Dendritic cell treated with granulocyte-macrophage colony-stimulating factor and Interleukin-4, amounts not matched to agents 40 ng/mL and 50 ng/mL, for 4 days (primary cell): ENCODE results near the gene C2orf49.

Experiments
- H3K27ac Mint-ChIP-seq: one replicate; pipeline ENCODE4 v1.8.0; 2022; ENCODE audit warnings: mild to moderate bottlenecking, mixed read lengths
- H3K27me3 Mint-ChIP-seq: one replicate; pipeline ENCODE4 v1.8.0; 2022; ENCODE audit warnings: mild to moderate bottlenecking, mixed read lengths
- H3K36me3 Mint-ChIP-seq: one replicate; pipeline ENCODE4 v1.8.0; 2022; ENCODE audit warnings: low read depth, mixed read lengths
- H3K4me1 Mint-ChIP-seq: one replicate; pipeline ENCODE4 v1.8.0; 2022; ENCODE audit warnings: low read depth, mixed read lengths
- H3K4me3 Mint-ChIP-seq: one replicate; pipeline ENCODE4 v1.8.0; 2022; ENCODE audit warnings: mild to moderate bottlenecking, moderate library complexity, mixed read lengths
- H3K9me3 Mint-ChIP-seq: one replicate; pipeline ENCODE4 v1.8.0; 2022; ENCODE audit warnings: mixed read lengths
- intact Hi-C: fragments of 100-400 bp; cut with micrococcal nuclease; formaldehyde crosslinking; loops from one replicate; pipeline ENCODE4 v1.15.0; 2022

C2orf49 gene

GRCh38 chr2:105376789-105377240, 39.5 kb downstream of the C2orf49 start:
- Mint-ChIP-seq H3K27ac (no peak overlapping the region), H3K36me3 (no peaks in the 10 kb centered on the region), H3K27me3 (peaks cover 3% of the 10 kb centered on the region), H3K4me3 (no peak overlapping the region), H3K9me3 (no peaks in the 10 kb centered on the region), H3K4me1 (peaks cover 19% of the 10 kb centered on the region)
- intact Hi-C loops = no loop called here

GRCh38 chr2:105377871-105378270, 40.5 kb downstream of the C2orf49 start:
- peaks cover 19% of the 10 kb centered on the region for H3K4me1 Mint-ChIP-seq
- H3K9me3 Mint-ChIP-seq = no peaks in the 10 kb centered on the region
- peaks cover 3% of the 10 kb centered on the region for H3K27me3 Mint-ChIP-seq
- H3K36me3 Mint-ChIP-seq = no peaks in the 10 kb centered on the region
- H3K4me3 Mint-ChIP-seq = no peak overlapping the region
- no peak overlapping the region for H3K27ac Mint-ChIP-seq
- intact Hi-C loops = no loop called here

- Mint-ChIP-seq H3K27ac (no peak overlapping the region), H3K9me3 (no peaks in the 10 kb centered on the region), H3K4me3 (no peak overlapping the region), H3K4me1 (peaks cover 24% of the 10 kb centered on the region), H3K27me3 (peaks cover 3% of the 10 kb centered on the region), H3K36me3 (no peaks in the 10 kb centered on the region)
- intact Hi-C loops = no loop called here
Observed at GRCh38 chr2:105378276-105378840, 41.0 kb downstream of the C2orf49 start.

GRCh38 chr2:105378921-105379383, 41.6 kb downstream of the C2orf49 start:
- H3K4me1 Mint-ChIP-seq = peaks cover 30% of the 10 kb centered on the region
- peaks cover 3% of the 10 kb centered on the region for H3K27me3 Mint-ChIP-seq
- H3K4me3 Mint-ChIP-seq = no peak overlapping the region
- no peak overlapping the region for H3K27ac Mint-ChIP-seq
- intact Hi-C loops = no loop called here
- H3K36me3 Mint-ChIP-seq = no peaks in the 10 kb centered on the region
- no peaks in the 10 kb centered on the region for H3K9me3 Mint-ChIP-seq

GRCh38 chr2:105379741-105380186, 42.4 kb downstream of the C2orf49 start:
- no peak overlapping the region for H3K4me3 Mint-ChIP-seq
- no peaks in the 10 kb centered on the region for H3K9me3 Mint-ChIP-seq
- peaks cover 34% of the 10 kb centered on the region for H3K4me1 Mint-ChIP-seq
- no peaks in the 10 kb centered on the region for H3K36me3 Mint-ChIP-seq
- no peaks in the 10 kb centered on the region for H3K27me3 Mint-ChIP-seq
- H3K27ac Mint-ChIP-seq = peak overlapping the region; percentile 19
- intact Hi-C loops = no loop called here

- H3K36me3 Mint-ChIP-seq = no peaks in the 10 kb centered on the region
- no peak overlapping the region for H3K27ac Mint-ChIP-seq
- H3K4me3 Mint-ChIP-seq = no peak overlapping the region
- intact Hi-C loops = no loop called here
- H3K9me3 Mint-ChIP-seq = no peaks in the 10 kb centered on the region
- H3K4me1 Mint-ChIP-seq = peaks cover 34% of the 10 kb centered on the region
- H3K27me3 Mint-ChIP-seq = peaks cover 5% of the 10 kb centered on the region
Observed at GRCh38 chr2:105380432-105381100, 43.2 kb downstream of the C2orf49 start.

GRCh38 chr2:105381101-105381668, 43.8 kb downstream of the C2orf49 start:
- no peak overlapping the region for H3K27ac Mint-ChIP-seq
- peaks cover 34% of the 10 kb centered on the region for H3K4me1 Mint-ChIP-seq
- peaks cover 10% of the 10 kb centered on the region for H3K27me3 Mint-ChIP-seq
- H3K9me3 Mint-ChIP-seq = no peaks in the 10 kb centered on the region
- H3K4me3 Mint-ChIP-seq = no peak overlapping the region
- intact Hi-C loops = no loop called here
- no peaks in the 10 kb centered on the region for H3K36me3 Mint-ChIP-seq

- Mint-ChIP-seq H3K9me3 (no peaks in the 10 kb centered on the region), H3K4me3 (no peak overlapping the region), H3K36me3 (no peaks in the 10 kb centered on the region), H3K27me3 (peaks cover 10% of the 10 kb centered on the region), H3K4me1 (peaks cover 35% of the 10 kb centered on the region), H3K27ac (no peak overlapping the region)
- intact Hi-C loops = no loop called here
Observed at GRCh38 chr2:105382177-105382576, 44.8 kb downstream of the C2orf49 start.

- Mint-ChIP-seq H3K9me3 (no peaks in the 10 kb centered on the region), H3K4me1 (peaks cover 42% of the 10 kb centered on the region), H3K36me3 (no peaks in the 10 kb centered on the region), H3K27me3 (peaks cover 10% of the 10 kb centered on the region), H3K27ac (no peak overlapping the region), H3K4me3 (no peak overlapping the region)
- intact Hi-C loops = no loop called here
Observed at GRCh38 chr2:105383432-105384166, 46.3 kb downstream of the C2orf49 start.

GRCh38 chr2:105384216-105384615, 46.9 kb downstream of the C2orf49 start:
- Mint-ChIP-seq H3K4me1 (peaks cover 42% of the 10 kb centered on the region), H3K27me3 (peaks cover 10% of the 10 kb centered on the region), H3K9me3 (no peaks in the 10 kb centered on the region), H3K4me3 (no peak overlapping the region), H3K36me3 (no peaks in the 10 kb centered on the region), H3K27ac (no peak overlapping the region)
- intact Hi-C loops = no loop called here

GRCh38 chr2:105384861-105385260, 47.5 kb downstream of the C2orf49 start:
- H3K4me1 Mint-ChIP-seq = peaks cover 37% of the 10 kb centered on the region

GRCh38 chr2:105385731-105386540, 48.6 kb downstream of the C2orf49 start:
- no peaks in the 10 kb centered on the region for H3K9me3 Mint-ChIP-seq
- no peak overlapping the region for H3K4me3 Mint-ChIP-seq
- peaks cover 26% of the 10 kb centered on the region for H3K4me1 Mint-ChIP-seq
- no peak overlapping the region for H3K27ac Mint-ChIP-seq
- no peaks in the 10 kb centered on the region for H3K36me3 Mint-ChIP-seq
- intact Hi-C loops = no loop called here
- H3K27me3 Mint-ChIP-seq = peaks cover 10% of the 10 kb centered on the region

More at GRCh38 chr2:105384861-105385260, 47.5 kb downstream of the C2orf49 start:
- Mint-ChIP-seq H3K4me3 (no peak overlapping the region), H3K27me3 (peaks cover 10% of the 10 kb centered on the region), H3K36me3 (no peaks in the 10 kb centered on the region), H3K9me3 (no peaks in the 10 kb centered on the region), H3K27ac (no peak overlapping the region)
- intact Hi-C loops = no loop called here

- Mint-ChIP-seq H3K36me3 (no peaks in the 10 kb centered on the region), H3K9me3 (no peaks in the 10 kb centered on the region), H3K27ac (no peak overlapping the region), H3K27me3 (peaks cover 12% of the 10 kb centered on the region), H3K4me1 (peaks cover 23% of the 10 kb centered on the region), H3K4me3 (no peak overlapping the region)
- intact Hi-C loops = no loop called here
Observed at GRCh38 chr2:105387225-105387624, 49.9 kb downstream of the C2orf49 start.
